Vagina (tissue), 2 donors: Measurements from ENCODE around the gene NLRP14.

Experiments
- CTCF ChIP-seq, 3 experiments: fragments of 450-650 bp in 2 of 3; fragments of 200-600 bp in 1 of 3; sonication (generic) in 1 of 3; IDR thresholded peaks; one replicate each; pipeline ENCODE4 v1.5.1; 2017 to 2019; ENCODE audit warnings: antibody characterized with exemption in 3 of 3, mild to moderate bottlenecking in 2 of 3, moderate library complexity in 2 of 3
- POLR2A ChIP-seq, 2 donors: fragments of 450-650 bp; IDR thresholded peaks; one replicate each; pipeline ENCODE4 v1.6.1; 2017; ENCODE audit warnings: antibody characterized with exemption in 2 of 2, mild to moderate bottlenecking in 2 of 2, moderate library complexity in 2 of 2

GRCh38 chr11:7034019-7034418 is 13.7 kb downstream of the NLRP14 start:
- no peak for TF ChIP-seq CTCF (IDR thresholded peaks at IDR 0.05)
- TF ChIP-seq POLR2A (IDR thresholded peaks at IDR 0.05), result no peak
